ENCODE results near the gene GRIN2A.

GRIN2A gene

GRCh38 chr16:9787717-9788116, 394.5 kb downstream of the GRIN2A start:
- FAIRE-seq, result peak; percentile 53

DNA sequence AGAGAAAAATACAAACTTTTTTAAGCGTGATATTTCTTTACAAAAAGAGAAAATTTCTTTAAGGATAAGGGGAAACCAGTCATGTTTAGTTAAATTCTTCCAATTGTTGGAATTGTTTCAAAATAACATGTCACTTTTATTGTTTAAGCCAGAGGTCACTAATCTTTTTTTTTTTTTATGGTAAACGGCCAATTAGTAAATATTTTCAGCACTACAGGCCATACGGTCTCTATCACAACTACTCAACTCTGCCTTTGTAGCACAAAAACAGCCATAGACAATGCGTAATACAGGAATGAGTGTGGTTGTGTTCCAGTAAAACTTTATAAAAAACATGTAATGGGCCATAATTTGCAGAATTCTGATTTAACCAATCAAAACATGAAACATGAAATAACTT, 401.4 kb downstream of the GRIN2A start:
- DNase-seq (ENCODE audit: low spot score) (no peak), FAIRE-seq (no peak)

More at GRCh38 chr16:9787717-9788116, 394.5 kb downstream of the GRIN2A start:
- peak; percentile 67 for DNase-seq (ENCODE audit: low spot score)

DNA sequence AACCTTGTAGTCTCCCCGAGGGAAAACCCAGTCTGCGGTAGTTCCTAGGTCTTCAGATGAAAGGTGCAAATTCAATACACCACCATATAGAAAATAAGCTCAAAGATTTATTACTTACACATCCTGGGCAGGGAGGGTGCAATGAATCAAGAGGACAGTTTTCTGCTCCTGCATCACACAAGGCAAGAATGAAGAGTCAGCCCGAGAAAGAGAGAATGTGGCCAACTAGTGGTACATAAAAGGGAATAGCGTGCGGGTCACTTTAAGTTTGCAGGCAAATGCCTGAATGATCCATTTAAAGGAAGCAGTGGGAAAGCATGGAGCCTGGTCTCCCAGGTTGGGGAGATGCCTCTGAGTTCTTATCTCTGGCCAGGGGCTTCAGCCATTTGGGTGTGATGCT, 403.4 kb downstream of the GRIN2A start:
- DNase-seq (ENCODE audit: low spot score) (no peak), FAIRE-seq (no peak)

DNA sequence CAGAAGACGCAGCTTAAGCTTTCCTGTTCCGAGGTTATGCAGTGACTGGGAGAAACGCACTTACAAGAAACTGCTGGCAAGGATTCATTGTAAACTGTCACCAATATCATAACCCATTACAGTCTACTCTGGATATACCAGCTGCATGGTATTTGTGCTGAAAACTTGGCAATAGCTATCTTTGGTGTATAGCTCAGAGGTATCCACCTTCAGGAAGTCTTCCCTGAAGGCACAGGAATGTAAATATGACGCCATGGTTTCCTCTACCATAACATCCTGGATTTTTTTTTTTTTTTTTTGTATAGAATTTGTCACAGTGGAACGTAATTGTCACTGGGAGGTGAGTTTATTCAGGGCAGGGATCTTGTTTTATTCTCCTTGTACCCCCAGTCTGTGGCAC, 406.2 kb downstream of the GRIN2A start:
- FAIRE-seq, result no peak

DNA sequence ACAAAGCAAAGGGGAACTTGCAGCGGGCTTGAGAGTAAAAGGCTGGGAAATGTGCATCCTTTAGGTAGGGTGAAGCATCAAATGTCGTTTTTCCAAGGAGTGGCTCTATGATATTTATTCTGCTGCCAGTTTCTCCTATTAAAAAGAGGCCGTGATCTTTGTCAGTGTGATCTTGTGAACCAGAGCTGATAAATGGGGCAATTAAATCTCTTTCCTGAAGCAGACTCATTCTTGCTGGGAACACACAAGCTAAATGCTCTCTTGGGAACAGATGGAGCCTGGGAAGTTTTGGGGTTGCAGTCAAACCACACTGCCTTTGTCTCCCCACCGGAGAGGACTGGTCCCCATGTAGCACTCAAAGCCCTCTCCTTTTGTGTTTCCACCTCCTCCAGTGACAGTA, 408.9 kb downstream of the GRIN2A start:
- DNase-seq (ENCODE audit: low spot score) (no peak), FAIRE-seq (no peak)

More for the DNA sequence above, 406.2 kb downstream of the GRIN2A start:
- no peak for DNase-seq (ENCODE audit: low spot score)

- DNase-seq (ENCODE audit: low spot score) (no peak), FAIRE-seq (no peak)
Measured at GRCh38 chr16:9772526-9773225, 409.6 kb downstream of the GRIN2A start.

DNA sequence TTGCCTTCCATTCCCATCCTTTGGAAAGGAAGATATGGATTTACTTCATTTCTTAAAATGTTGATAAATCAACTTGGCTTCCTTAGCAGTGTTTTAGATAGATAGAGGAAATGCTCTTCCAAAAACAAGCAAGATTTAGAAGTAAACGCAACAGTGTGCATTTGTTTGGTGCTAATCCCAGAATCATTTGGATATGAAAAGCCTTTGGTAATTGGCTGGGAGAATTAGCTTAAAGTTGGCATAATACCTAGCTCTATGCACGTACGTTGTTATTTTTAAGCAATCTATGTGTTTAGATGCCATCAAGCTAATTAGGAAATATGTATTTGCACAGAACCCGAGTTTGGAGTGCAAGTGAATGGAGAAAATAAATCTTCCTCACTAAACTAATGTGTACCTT, 415.3 kb downstream of the GRIN2A start:
- no peak for DNase-seq (ENCODE audit: low spot score)
- FAIRE-seq, result no peak

DNA sequence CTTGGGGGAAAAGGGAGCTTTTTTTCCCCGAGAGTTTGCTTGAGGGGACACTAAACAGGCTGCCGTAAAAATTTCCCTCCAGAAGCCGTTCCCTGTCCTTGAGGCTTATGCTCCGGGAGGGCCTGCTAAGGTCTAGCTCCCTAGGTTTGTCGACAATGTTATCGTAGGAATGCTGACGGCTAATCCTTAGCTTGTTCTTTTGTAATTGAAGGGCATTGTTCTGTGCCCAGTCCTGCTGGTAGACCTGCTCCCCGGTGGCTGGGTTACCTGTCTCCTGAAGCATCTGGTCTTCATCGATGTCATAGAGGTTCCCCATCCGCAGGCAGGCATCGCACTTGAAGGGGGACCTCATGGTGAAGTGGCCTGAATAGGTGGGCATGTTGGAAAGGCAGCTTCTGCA, 418.7 kb downstream of the GRIN2A start:
- FAIRE-seq, result no peak
- no peak for DNase-seq (ENCODE audit: low spot score)

DNA sequence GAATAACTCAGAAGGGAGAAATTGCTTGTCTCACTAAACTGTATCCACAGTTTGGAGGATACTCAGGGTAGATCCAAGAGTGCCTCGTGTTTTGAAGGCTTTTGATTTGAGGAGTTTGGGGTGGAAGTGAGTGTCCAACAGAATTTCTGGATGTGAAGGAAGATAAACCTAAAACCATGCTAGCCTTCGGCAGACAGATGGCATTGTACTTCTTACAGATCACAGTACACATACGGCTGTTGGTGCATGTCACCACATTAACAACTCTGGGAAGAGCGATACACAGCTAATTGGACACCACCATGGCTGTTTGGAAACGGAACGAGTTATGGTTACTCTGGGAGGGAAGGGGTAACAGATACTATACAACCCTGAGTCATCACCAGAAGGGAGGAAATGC, 420.4 kb downstream of the GRIN2A start:
- DNase-seq (ENCODE audit: low spot score) (no peak), FAIRE-seq (peak; percentile 62)

- no peak for DNase-seq (ENCODE audit: low spot score)
- no peak for FAIRE-seq
Measured at GRCh38 chr16:9757687-9758086, 424.5 kb downstream of the GRIN2A start.

GRCh38 chr16:9756434-9756833, 425.8 kb downstream of the GRIN2A start:
- DNase-seq (ENCODE audit: low spot score) (no peak), FAIRE-seq (no peak)

DNA sequence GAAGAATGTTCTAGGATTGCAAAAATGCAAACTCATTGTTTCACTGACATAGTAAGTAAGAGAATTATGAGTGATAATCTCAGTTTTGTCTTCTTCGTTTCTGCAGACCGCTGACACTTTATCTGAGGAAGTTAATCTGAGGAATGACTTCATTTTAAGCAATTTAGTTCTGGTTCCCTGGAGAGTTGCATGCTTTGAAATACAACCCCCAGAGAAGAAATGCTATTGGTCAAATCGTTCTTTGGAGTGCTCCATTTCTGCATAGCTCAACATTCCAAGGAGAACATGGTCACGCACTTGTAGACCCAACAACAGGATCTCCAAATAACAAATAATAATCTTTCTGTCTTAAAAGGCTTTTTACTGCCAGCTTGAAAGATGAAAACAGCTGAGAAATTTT, 427.1 kb downstream of the GRIN2A start:
- no peak for DNase-seq (ENCODE audit: low spot score)
- FAIRE-seq, result no peak

DNA sequence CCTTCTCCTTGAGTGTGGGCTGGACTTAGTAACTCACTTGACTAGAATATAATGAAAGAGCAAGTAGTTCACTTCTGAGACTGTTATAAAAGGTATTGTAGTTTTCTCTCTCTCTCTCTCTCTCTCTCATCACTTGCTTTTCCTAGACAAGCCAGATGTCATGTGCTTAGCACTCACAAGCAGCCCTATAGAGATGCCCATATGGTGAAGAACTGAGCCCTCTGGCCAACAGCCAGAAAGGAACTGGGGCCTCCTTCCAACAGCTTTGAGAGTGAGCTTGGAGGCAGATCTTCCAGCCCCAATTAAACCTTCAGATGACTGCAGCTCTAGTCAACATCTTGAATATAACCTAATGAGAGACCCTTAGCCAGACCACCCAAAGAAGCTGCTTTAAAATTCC, 440.5 kb downstream of the GRIN2A start:
- no peak for FAIRE-seq
- no peak for DNase-seq (ENCODE audit: low spot score)

DNA sequence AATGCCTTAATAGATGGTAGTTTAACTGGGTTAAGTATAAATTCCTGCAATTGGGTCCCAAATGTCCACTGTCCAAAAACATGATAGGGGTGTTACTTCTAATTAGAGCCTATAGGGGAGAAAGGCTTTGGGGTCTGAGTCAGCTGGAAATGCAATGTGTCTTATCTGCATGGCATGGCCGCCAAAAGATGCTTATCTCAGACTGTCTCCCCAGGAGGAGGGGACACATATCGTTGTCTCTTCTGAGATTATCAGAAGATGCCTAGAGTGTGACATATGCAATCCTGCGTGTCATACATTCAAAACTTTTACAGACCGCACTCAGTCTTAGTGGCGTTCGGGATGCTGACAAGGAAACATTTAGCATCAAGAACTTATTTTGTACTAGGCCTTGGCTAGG, 442.9 kb downstream of the GRIN2A start:
- DNase-seq (ENCODE audit: low spot score) (no peak), FAIRE-seq (no peak)

- DNase-seq (ENCODE audit: low spot score) (no peak), FAIRE-seq (no peak)
Measured at GRCh38 chr16:9738690-9739089, 443.5 kb downstream of the GRIN2A start.

DNA sequence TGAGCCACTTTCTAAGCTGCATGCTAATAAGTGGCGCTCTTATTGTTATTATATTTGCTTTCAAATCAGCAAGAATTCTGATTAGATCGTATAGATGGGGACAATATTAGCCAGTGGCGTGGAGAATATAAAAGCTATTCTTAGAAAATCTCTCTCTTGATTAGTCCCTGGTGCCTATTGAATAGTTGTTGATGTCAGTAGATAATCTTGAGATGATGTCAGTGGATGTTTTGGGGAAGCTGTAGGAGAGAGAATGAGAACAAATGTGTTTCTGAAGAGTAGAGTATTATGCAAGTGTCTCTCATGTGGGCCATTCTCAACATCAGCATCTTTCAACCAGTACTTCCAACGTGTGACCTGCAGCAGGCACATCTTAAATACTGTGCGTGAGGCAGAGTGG, 445.7 kb downstream of the GRIN2A start:
- FAIRE-seq (no peak), DNase-seq (ENCODE audit: low spot score) (no peak)

DNA sequence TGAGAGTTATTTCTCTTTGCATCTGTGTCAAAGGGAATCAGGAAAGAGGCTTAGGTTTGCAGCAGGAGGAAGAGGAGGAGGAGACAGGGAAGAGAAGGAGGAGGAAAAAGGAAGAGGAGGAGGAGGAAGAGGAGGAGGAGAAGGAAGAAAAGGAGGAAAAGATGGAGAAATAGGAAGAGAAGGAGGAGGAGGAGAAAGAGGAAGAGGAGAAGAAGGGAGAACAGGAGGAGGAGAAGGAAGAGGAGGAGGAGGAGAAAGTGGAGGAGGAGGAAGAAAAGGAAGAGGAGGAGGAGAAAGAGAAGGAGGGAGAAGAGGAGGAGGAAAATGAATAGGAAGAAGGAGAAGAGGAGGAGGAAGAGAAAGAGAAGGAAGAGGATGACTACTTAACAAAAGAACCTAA, 459.1 kb downstream of the GRIN2A start:
- FAIRE-seq (no peak), DNase-seq (ENCODE audit: low spot score) (no peak)

DNA sequence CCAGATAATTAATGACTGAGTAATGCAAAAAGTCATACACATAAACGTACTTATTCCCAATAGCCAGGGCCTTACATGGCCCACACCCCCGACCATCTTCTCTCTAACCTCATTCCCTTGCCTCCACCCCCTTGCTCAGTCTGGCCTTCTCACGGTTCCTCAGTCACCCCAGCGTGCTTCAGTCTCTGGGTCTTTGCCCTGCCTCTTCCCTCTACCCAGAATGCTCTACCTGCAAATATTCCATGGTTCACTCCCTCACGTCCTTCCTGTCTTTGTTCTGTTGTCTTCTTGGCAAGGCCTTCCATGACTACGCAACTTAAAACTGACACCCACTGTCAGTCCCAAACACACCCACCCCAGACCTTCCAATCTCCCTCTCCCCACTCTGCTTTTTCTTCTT, 468.3 kb downstream of the GRIN2A start:
- FAIRE-seq, result no peak

DNA sequence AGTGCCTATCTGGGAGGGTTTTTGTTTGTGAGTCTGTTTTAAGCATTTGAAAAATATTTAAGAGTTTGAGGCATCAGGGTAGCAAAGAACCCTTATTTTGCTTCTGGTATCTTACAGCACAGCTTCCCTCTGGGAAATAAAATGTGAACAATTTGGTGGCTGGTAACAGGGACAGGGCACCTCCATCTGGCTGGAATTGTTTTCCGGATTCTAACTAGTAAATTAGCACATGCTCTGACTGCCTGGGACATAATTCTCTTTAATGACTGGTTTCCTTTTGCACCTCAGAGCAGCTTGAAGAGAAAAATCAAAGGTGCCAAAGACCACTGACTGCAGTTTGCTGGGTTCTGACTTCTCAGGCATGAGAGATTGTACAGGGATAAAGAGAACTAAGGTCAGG, 469.1 kb downstream of the GRIN2A start:
- no peak for FAIRE-seq
- no peak for DNase-seq (ENCODE audit: low spot score)

More for the DNA sequence above, 468.3 kb downstream of the GRIN2A start:
- no peak for DNase-seq (ENCODE audit: low spot score)

GRCh38 chr16:9708972-9709620, 473.1 kb downstream of the GRIN2A start:
- FAIRE-seq (no peak), DNase-seq (ENCODE audit: low spot score) (no peak)

- peak; percentile 57 for DNase-seq (ENCODE audit: low spot score)
- no peak for FAIRE-seq
Measured at GRCh38 chr16:9706217-9706836, 475.9 kb downstream of the GRIN2A start.

- DNase-seq (ENCODE audit: low spot score) (no peak), FAIRE-seq (no peak)
Measured at GRCh38 chr16:9703731-9704130, 478.5 kb downstream of the GRIN2A start.

Data from urothelium cell line (cell line).